ENCODE results near the gene FNDC3A. TPM values are rescaled to one million over a fixed set of nuclear protein-coding genes. Genes with fewer than 3 reads are reported as not detected.

Gene FNDC3A
- total and polyA plus RNA-seq, 9 of the 15 experiments (the other 6 are each of a cell fraction or from before 2014, with no cell fraction given): 4.1 to 22.0 (median 13.5) TPM

GRCh38 chr13:49062297-49062896 is 86.7 kb downstream of the FNDC3A start (continued):
- TF ChIP-seq ZBTB43 (CRISPR knock-in tag; IDR thresholded peaks at IDR 0.05) (no peak), ZNF655 (CRISPR knock-in tag; IDR thresholded peaks at IDR 0.05) (no peak), ZBTB2 (IDR thresholded peaks at IDR 0.05) (no peak), NFIC (IDR thresholded peaks at IDR 0.05) (no peak), ZBTB11 (CRISPR knock-in tag; IDR thresholded peaks at IDR 0.05) (0 out of 6 replicates have a peak, but pooled peaks of 1 of the 3 experiments have one; percentile 17), KAT2B (IDR thresholded peaks at IDR 0.05; ENCODE audit: low read depth, low read length) (no peak), CBX5 (IDR thresholded peaks at IDR 0.05; ENCODE audit: borderline replicate concordance, low read depth) (no peak), CHD4 (IDR thresholded peaks at IDR 0.05; ENCODE audit: insufficient read depth, insufficient replicate concordance, low read depth, low read length, poor library complexity, severe bottlenecking) (no peak), SRSF9 (IDR thresholded peaks at IDR 0.05; ENCODE audit: borderline replicate concordance, low read depth, low read length) (no peak), TAF15 (IDR thresholded peaks at IDR 0.05; ENCODE audit: low read depth, low read length) (no peak), KHSRP (IDR thresholded peaks at IDR 0.05) (no peak), SMARCA5 (IDR thresholded peaks at IDR 0.05) (no peak)
